ENCODE data around the gene PEAK3.

PEAK3 gene

GRCh38 chr19:2315818-2316353 lies 33.9 kb upstream of the PEAK3 start:
- in situ Hi-C loops (cut with HindIII; ENCODE audit: low sequenced_read_pairs): no loop called here

- in situ Hi-C loops (cut with HindIII; ENCODE audit: low sequenced_read_pairs): no loop called here
Measured at GRCh38 chr19:2315121-2315817, 33.3 kb upstream of the PEAK3 start.

GRCh38 chr19:2312820-2313501 lies 31.0 kb upstream of the PEAK3 start:
- in situ Hi-C loops (cut with HindIII; ENCODE audit: low sequenced_read_pairs): no loop called here

- in situ Hi-C loops (cut with HindIII; ENCODE audit: low sequenced_read_pairs): no loop called here
Measured at GRCh38 chr19:2311093-2311492, 29.1 kb upstream of the PEAK3 start.

- in situ Hi-C loops (cut with HindIII; ENCODE audit: low sequenced_read_pairs): no loop called here
Measured at GRCh38 chr19:2309734-2310362, 27.9 kb upstream of the PEAK3 start.

DNA sequence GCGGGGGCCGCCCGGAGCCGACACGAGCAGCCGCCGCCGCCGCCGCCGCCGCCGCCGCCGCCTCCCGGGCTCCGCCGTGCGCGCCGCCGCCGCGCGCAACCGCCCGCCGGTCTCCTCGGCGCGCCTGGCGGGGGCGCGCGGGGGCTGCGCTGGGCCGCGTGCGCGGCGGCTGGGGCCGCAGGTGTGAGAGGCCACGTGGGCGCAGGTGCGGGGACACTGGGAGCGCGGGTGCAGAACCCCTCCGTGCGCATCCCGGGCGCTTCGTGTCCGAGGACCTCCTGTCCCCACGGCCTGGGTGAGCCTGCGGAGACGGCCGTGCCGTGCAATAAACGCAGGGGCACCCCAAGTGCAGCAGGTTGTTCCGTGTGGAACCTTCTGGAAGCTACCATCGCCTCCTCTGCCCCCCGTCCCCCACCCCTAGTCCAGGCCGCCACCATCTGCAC lies 26.2 kb upstream of the PEAK3 start, which contains the start of gene LINGO3:
Gene LINGO3, minus strand, starts transcription at position 41 of the 443 bp plus-strand sequence. CDS start 16,378 bp downstream, outside the sequence.
- in situ Hi-C loops (cut with HindIII; ENCODE audit: low sequenced_read_pairs): no loop called here

DNA sequence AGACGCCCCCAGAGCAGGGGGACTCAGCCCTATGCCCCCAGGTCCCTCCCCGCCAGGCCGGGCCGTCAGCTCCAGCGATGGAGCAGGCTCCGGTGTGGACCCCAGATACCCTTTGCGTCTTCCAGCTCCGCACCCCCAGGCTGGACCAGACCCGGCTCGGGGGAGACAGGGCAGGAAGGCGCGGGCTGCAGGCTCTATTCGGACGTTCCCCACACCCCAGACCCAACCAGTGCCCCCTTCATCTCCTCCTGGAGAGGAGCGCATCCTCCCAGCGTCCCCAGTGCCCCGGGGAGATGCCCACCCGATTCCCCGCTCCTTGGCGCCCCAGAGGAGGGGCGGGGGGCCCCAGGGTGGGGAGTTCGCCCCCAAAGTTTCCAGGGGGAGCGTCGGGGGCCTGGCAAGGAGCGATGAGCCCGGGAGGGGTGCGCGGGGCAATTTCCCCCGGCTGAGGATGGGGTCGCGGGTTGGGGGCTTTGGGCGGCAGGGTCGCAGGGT lies 25.6 kb upstream of the PEAK3 start:
- in situ Hi-C loops (cut with HindIII; ENCODE audit: low sequenced_read_pairs): no loop called here

GRCh38 chr19:2306971-2307370 lies 25.0 kb upstream of the PEAK3 start:
- in situ Hi-C loops (cut with HindIII; ENCODE audit: low sequenced_read_pairs): no loop called here

GRCh38 chr19:2306281-2306806 lies 24.4 kb upstream of the PEAK3 start:
- in situ Hi-C loops (cut with HindIII; ENCODE audit: low sequenced_read_pairs): no loop called here

DNA sequence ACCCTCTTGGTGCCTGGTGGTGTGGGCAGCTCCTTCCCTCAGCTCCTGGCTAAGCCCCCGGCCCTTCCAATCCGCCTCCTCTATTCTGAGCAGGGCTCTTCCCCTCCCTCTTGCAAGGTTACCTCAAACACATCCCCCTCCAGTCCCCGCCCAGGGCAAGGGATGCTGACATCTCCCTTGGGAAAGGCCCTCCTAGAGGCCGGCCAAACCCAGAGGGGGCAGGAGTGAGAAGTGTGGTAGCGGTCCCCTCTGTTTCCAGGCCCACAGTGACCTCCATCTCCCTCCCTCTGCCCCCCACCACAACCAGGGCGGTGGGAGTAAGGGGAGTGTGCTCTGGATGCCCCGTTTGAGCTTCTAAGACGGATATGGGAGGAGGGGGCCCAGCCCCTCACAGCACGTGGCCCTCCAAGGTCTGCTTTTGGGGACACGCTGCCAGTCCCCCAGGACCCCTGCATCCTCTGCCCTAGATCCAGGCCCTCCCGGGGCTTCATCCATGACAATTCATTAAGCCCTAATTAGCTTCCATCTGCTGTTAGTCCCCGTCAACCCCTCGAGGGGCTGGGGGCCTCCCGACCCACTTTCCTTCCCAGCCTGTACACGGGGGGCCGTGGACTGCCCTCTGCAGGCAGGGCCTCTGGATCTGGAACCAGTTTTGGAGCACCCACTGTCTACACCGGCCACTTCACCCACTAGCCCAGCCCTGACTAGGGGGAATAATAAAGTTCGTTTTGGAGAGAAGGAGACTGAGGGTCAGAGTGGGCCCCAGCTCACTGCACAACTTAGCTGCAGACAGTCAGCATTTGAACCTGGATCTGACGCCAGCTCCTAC lies 23.7 kb upstream of the PEAK3 start:
- in situ Hi-C loops (cut with HindIII; ENCODE audit: low sequenced_read_pairs): no loop called here

DNA sequence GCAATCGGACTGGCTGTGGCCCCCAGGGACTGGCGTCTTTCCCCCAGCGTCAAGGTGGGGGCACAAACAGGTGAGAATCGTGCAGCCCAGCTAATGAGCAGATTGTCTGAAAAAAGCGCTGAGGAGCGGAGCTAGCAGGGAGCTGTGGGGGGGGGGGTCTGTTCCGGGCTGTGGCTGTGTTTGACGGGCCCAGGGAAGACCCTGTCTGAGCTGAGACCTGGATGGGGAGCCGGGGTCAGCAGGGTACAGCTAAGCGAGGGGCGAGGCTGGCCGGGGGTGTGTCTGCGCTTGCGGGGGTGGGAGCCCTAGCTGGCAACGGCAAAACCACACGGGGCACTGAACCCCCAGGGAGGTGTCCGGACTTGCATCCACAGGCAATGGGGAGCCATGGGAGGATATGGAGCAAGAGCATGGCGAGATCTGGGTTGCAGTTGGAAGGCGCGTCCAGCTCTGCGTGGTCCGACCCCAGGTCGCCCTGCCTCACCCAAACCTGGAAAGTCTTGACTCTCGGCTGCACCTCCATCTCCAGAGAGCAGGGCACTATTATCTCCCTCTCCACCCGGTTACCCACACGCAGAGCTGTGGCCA lies 21.3 kb upstream of the PEAK3 start:
- in situ Hi-C loops (cut with HindIII; ENCODE audit: low sequenced_read_pairs): no loop called here

DNA sequence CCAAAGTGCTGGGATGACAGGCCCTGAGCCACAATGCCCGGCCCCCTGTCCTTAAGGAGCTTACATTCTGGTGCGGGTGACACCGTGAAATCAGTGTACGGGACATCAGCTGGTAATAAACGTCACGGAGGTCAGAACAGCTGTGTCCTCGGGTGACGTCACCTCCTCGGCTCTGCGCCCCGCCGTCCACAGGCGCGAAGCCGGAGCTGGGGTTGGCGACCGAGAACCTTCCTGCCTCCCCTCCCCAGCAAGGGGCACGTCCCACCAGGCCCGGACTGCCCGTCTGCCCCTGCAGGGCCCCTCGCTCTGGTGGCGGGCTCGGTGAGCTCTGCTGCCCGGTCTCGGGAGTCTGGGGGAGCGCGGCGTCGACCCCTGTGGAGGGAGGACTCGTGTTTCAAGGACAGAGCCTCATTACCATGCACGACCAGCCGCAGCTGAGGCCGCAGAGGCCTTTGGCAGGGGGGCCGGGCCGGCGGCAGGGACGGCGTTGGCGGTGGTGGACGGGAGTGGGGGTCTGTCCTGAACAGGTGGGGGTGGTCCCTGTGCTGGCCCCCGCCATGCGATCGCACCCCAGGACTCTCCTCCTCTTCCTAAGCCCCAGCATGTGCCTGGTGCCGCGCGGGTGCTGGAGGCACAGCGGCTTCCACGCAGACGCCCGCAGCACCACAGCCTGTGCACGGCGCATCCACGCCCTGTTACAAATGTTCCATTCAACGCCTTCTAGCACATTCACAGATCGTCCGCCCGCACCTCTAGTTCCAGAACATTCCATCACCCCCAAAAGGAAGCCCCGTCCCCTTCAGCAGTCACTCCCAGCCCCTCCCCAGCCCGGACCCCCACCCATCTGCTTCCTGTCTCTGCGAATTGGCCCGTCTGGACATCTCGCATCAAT lies 20.6 kb upstream of the PEAK3 start:
- in situ Hi-C loops (cut with HindIII; ENCODE audit: low sequenced_read_pairs): no loop called here

- in situ Hi-C loops (cut with HindIII; ENCODE audit: low sequenced_read_pairs): no loop called here
Measured at GRCh38 chr19:2300533-2300932, 18.6 kb upstream of the PEAK3 start.

- in situ Hi-C loops (cut with HindIII; ENCODE audit: low sequenced_read_pairs): no loop called here
Measured at GRCh38 chr19:2296141-2296540, 14.2 kb upstream of the PEAK3 start.

DNA sequence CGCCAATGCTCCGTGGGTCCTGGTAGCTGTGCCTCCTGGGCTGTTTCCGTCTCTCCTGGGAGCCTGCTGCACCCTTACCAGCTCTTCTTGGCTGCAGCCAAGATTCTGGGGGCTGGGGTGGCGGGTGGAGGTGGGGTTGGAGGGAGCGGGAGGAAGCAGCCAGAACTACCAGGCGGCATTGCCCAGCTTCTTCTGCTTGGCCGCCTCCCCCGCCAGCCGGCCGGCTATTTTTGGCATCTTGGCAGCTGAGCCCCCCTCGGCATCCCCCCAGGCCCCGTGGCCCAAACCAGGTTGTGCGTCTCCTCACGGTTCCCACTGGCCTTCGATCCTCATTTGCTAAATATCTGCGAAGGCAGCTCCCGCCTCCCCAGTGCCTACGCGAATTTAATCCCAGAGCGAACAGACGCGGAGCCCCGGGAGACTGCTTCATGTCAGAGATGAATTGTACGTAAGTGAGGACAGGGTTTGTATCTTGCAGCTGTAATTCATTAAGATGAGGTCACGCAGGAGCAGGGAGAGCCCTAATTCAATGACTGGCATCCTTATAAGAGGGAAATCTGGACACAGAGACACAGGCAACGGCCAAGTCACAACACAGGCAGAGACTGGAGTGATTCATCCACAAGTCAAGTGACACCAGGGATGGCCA lies 12.8 kb upstream of the PEAK3 start:
- in situ Hi-C loops (cut with HindIII; ENCODE audit: low sequenced_read_pairs): no loop called here

DNA sequence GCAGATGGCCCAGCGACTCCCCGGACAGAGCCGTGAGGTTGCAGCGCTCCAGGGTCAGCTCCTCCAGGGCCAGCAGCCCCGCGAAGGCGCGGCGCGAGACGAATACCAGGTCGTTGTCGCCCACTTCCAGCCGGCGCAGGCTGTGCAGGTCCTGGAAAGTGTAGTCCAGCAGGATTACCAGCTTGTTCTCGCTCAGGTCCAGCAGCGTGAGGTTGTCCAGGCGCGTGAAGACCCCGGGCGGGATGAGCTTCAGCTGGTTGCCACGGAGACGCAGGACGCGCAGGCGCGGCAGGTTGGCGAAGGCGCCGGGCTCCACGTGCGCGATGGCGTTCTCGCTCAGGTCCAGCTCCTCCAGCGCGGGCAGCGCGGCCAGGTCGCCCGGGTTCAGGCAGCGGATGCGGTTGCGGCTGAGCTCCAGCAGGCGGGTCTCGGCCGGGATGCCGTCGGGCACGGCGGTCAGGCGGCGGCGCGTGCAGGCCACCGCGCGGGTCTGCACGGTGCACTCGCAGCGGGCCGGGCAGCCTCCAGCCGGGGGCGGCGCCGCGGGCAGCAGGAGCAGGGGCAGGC lies 9.3 kb upstream of the PEAK3 start:
- in situ Hi-C loops (cut with HindIII; ENCODE audit: low sequenced_read_pairs): no loop called here

DNA sequence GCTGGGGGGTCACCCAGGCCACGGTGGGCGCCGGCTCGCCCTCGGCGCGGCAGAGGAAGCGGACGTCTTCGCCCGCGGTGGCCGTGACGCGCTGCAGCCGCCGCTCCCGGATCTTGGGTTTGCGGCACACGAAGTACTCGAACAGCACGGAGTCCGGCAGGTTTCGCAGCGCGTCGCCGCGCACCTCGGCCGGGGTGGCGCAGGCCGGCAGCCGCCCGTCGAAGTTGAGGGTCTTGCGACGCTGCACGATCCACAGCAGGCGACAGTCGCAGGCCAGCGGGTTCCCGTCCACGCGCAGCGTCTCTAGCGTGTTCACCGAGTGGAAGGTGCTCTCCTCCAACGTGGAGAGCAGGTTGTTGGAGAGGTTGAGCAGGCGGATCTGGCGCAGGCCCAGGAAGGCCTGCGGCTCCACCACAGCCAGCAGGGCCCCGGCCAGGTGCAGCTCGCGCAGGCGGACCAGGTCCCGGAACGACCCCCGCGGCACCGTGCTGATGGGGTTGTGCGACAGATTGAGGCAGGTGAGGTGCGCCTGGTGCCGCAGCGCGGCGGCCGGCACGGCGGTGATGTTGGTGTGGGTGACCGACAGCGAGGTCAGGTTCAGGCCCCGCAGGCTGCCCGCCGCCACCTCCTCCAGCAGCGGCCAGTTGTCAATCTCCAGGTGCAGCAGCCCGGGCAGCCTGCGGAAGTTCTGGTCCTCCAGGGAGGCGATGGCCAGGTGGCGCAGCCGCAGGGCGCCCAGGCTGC lies 8.6 kb upstream of the PEAK3 start:
- in situ Hi-C loops (cut with HindIII; ENCODE audit: low sequenced_read_pairs): no loop called here
